ENCODE measurements around the gene PSME1. TPM values are rescaled to one million over a fixed set of nuclear protein-coding genes. Genes with fewer than 3 reads are reported as not detected.

PSME1 gene
- total and polyA plus RNA-seq, 10 of the 15 experiments (the other 5 are each of a cell fraction or from before 2014, with no cell fraction given), result 250 to 1,378 (median 412) TPM

GRCh38 chr14:24177041-24177825, 41.2 kb downstream of the PSME1 start:
- Histone ChIP-seq H3K27me3 (replicated peaks in 1 of 2; ENCODE audit: control insufficient read depth in 2 of 2, insufficient read depth in 2 of 2, low read length in 1 of 2) (no peaks in the 10 kb centered on the region), H3K4me1 (ENCODE audit: control insufficient read depth, insufficient read depth, low read length) (no peaks in the 10 kb centered on the region), H3K9ac (ENCODE audit: control insufficient read depth, insufficient read depth, low read length) (no peak overlapping the region), H2AFZ (ENCODE audit: control insufficient read depth, low read depth, low read length) (no peak overlapping the region), H3K4me3 (no peak overlapping the region), H3K27ac (ENCODE audit: control insufficient read depth, insufficient read depth) (no peak overlapping the region), H3K79me2 (ENCODE audit: control insufficient read depth, insufficient read depth, low read length) (peaks cover 4% of the 10 kb centered on the region), H3K9me3 (replicated peaks; ENCODE audit: control insufficient read depth, insufficient read depth, low read length) (no peaks in the 10 kb centered on the region), H3K4me2 (ENCODE audit: control insufficient read depth, insufficient read depth) (no peak overlapping the region), H3K36me3 (ENCODE audit: control insufficient read depth in 2 of 2, insufficient read depth in 2 of 2, low read length in 1 of 2) (peaks cover 12 to 33% of the 10 kb centered on the region in 2 experiments; a peak in 3 of 4 replicates), H4K20me1 (ENCODE audit: control insufficient read depth, insufficient read depth) (no peaks in the 10 kb centered on the region)
- CTCF ChIA-PET, result interaction anchor here (1.1 kb wide), 1 partner anchor 16 kb away, joined by 3 read pairs; the partner anchor contains the start of gene IRF9
- WGBS (ENCODE audit: insufficient coverage, insufficient replicate concordance, low lambda C conversion rate, missing lambda C conversion rate), result 87% methylated on average over 12 of the region's 12 CpGs
- DNase-seq (ENCODE audit: low read depth, low spot score) (no peak), ATAC-seq (no peak), FAIRE-seq (no peak)
- RAD21 ChIA-PET (ENCODE audit: unreplicated experiment), result no interaction called here
- POLR2A ChIA-PET, result interaction anchor here (1.1 to 1.3 kb wide), 2 partner anchors 17 to 67 kb away, joined by 3 to 4 read pairs; partner anchors contain the start of gene IRF9
- intact Hi-C loops (cut with micrococcal nuclease; ENCODE audit: unreplicated experiment) (no loop called here), in situ Hi-C loops (cut with MboI) (no loop called here)
- TF ChIP-seq SKIL (IDR thresholded peaks at IDR 0.05; ENCODE audit: low read depth, poor library complexity, severe bottlenecking), result no peak
- TF ChIP-seq POLR2AphosphoS5 (IDR thresholded peaks at IDR 0.05; ENCODE audit: low read length), result peak; percentile 14; the same call in 1 of the 2 replicates
- TF ChIP-seq POLR2AphosphoS2 (IDR thresholded peaks at IDR 0.05; ENCODE audit: low read depth, low read length), result no peak
- SMC1A ChIA-PET (ENCODE audit: uncharacterized antibody, unreplicated experiment), result interaction anchor here (1.0 kb wide), 1 partner anchor 16 kb away, joined by 3 read pairs; the partner anchor contains the start of gene IRF9
- BruUV-seq (replicated peaks), result no TSS peak
